H1 (cell line): ENCODE data around the gene SH2D1B. TPM values are rescaled to one million over a fixed set of nuclear protein-coding genes. Genes with fewer than 3 reads are reported as not detected.

ENCODE experiments used
- CTCF ChIA-PET: fragments of 300-600 bp; sonication (Branson Sonifier 250); formaldehyde crosslinking; loops from one replicate; lab custom pipeline; 2021; ENCODE audit not compliant: partially characterized antibody; lab: Charles Lee
- POLR2A ChIA-PET: fragments of 300-600 bp; sonication (Branson Sonifier 250); formaldehyde crosslinking; loops from one replicate; lab custom pipeline; 2021; ENCODE audit warnings: inconsistent platforms; ENCODE audit not compliant: partially characterized antibody; lab: Charles Lee
- DNase-seq, 2 experiments: peaks; one replicate each; pipeline versions ENCODE4 v3.0.0 to v3.0.0-alpha.2; 2010 to 2022; ENCODE audit warnings: low spot score in 2 of 2, low read depth in 1 of 2, mixed read lengths in 1 of 2
- FAIRE-seq: peaks from 2 replicates; lab custom pipeline; 2011; peaks lifted over from hg19 to GRCh38; lab: Jason Lieb, UNC
- H2AFZ ChIP-seq: 2 replicates; pipeline ENCODE4 v1.8.1; 2012; ENCODE audit warnings: low read length, inconsistent platforms
- H2AK5ac ChIP-seq: 2 replicates; pipeline ENCODE4 v1.6.1; 2013; ENCODE audit warnings: low read depth, low read length
- H2BK120ac ChIP-seq: replicated peaks from 2 replicates; pipeline ENCODE3; 2013; ENCODE audit warnings: low read depth, low read length, inconsistent platforms
- H2BK12ac ChIP-seq: 2 replicates; pipeline ENCODE4 v1.6.1; 2013; ENCODE audit warnings: low read depth, low read length
- H2BK15ac ChIP-seq: 2 replicates; pipeline ENCODE4 v1.6.1; 2013; ENCODE audit warnings: low read length
- H2BK20ac ChIP-seq: 2 replicates; pipeline ENCODE4 v1.6.1; 2013; ENCODE audit warnings: low read length
- H2BK5ac ChIP-seq: 2 replicates; pipeline ENCODE4 v1.6.1; 2013; ENCODE audit warnings: low read depth, low read length
- H3K14ac ChIP-seq: 2 replicates; pipeline ENCODE4 v1.6.1; 2013; ENCODE audit warnings: inconsistent platforms; ENCODE audit not compliant: insufficient read length
- H3K18ac ChIP-seq: 2 replicates; pipeline ENCODE4 v1.6.1; 2013; ENCODE audit warnings: low read length; ENCODE audit errors: extremely low read depth
- H3K23ac ChIP-seq: 2 replicates; pipeline ENCODE4 v1.6.1; 2013; ENCODE audit warnings: inconsistent platforms; ENCODE audit not compliant: insufficient read length
- H3K23me2 ChIP-seq: 2 replicates; pipeline ENCODE4 v1.6.1; 2013; ENCODE audit warnings: low read depth, low read length
- H3K27ac ChIP-seq: 2 replicates; pipeline ENCODE4 v1.6.1; 2011; ENCODE audit warnings: low read depth, low read length, inconsistent platforms
- H3K27me3 ChIP-seq, 4 experiments: replicated peaks in 1 of 4; 1 replicate in 1 of 4; 2 replicates in 3 of 4; pipeline versions ENCODE4 v1.6.1 to v1.8.1; 2011 to 2013; ENCODE audit warnings: low read length in 3 of 4, mild to moderate bottlenecking in 3 of 4, inconsistent platforms in 2 of 4, mixed read lengths in 2 of 4, moderate library complexity in 1 of 4; ENCODE audit not compliant: control insufficient read depth in 3 of 4, insufficient read depth in 3 of 4; ENCODE audit errors: extremely low read depth in 1 of 4
- H3K36me3 ChIP-seq, 4 experiments: 2 replicates each; pipeline versions ENCODE4 v1.6.1 to v1.8.1; 2011 to 2013; ENCODE audit warnings: mild to moderate bottlenecking in 4 of 4, low read length in 3 of 4, moderate library complexity in 2 of 4, control low read depth in 1 of 4, inconsistent platforms in 1 of 4; ENCODE audit not compliant: insufficient read depth in 4 of 4, control insufficient read depth in 2 of 4
- H3K4ac ChIP-seq: replicated peaks from 2 replicates; pipeline ENCODE3; 2013; ENCODE audit warnings: low read length, low read depth, mixed read lengths, inconsistent platforms; ENCODE audit not compliant: insufficient read length
- H3K4me1 ChIP-seq, 4 experiments: replicated peaks in 1 of 4; 1 replicate in 1 of 4; 2 replicates in 3 of 4; pipeline versions ENCODE4 v1.6.1 to v1.8.1; 2011 to 2013; ENCODE audit warnings: low read length in 3 of 4, inconsistent platforms in 2 of 4, mixed read lengths in 1 of 4; ENCODE audit not compliant: insufficient read depth in 4 of 4, control insufficient read depth in 3 of 4
- H3K4me2 ChIP-seq, 2 experiments: 2 replicates each; pipeline versions ENCODE4 v1.6.1 to v1.8.1; 2011 to 2013; ENCODE audit warnings: low read depth in 2 of 2, low read length in 2 of 2, control low read depth in 1 of 2, inconsistent platforms in 1 of 2, mild to moderate bottlenecking in 1 of 2; ENCODE audit not compliant: insufficient read depth in 1 of 2
- H3K4me3 ChIP-seq, 4 experiments: fragments of 200-600, 300-600 bp in 1 of 4; sonication (generic), shearing (Covaris generic), sonication (Bioruptor Twin) in 1 of 4; 2 replicates each; pipeline versions ENCODE4 v1.5.1 to v1.8.1; 2011 to 2016; ENCODE audit warnings: low read length in 4 of 4, low read depth in 3 of 4, control low read depth in 2 of 4, inconsistent platforms in 2 of 4, mild to moderate bottlenecking in 2 of 4, mixed read lengths in 1 of 4, moderate library complexity in 1 of 4; ENCODE audit not compliant: insufficient read depth in 2 of 4; ENCODE audit errors: extremely low read depth in 1 of 4
- H3K56ac ChIP-seq: replicated peaks from 2 replicates; pipeline ENCODE3; 2013; ENCODE audit warnings: low read depth, mild to moderate bottlenecking, mixed read lengths, low read length, inconsistent platforms; ENCODE audit not compliant: insufficient read length
- H3K79me1 ChIP-seq: 2 replicates; pipeline ENCODE4 v1.6.1; 2013; ENCODE audit warnings: low read depth, low read length, control low read depth
- H3K79me2 ChIP-seq, 2 experiments: 2 replicates each; pipeline versions ENCODE4 v1.6.1 to v1.8.1; 2012 to 2013; ENCODE audit warnings: low read length in 2 of 2, mild to moderate bottlenecking in 2 of 2, inconsistent platforms in 1 of 2; ENCODE audit not compliant: insufficient read depth in 2 of 2, control insufficient read depth in 1 of 2
- H3K9ac ChIP-seq, 4 experiments: replicated peaks in 1 of 4; 1 replicate in 1 of 4; 2 replicates in 3 of 4; pipeline versions ENCODE4 v1.6.1 to v1.8.1; 2011 to 2013; ENCODE audit warnings: low read depth in 3 of 4, low read length in 3 of 4, control low read depth in 2 of 4, mild to moderate bottlenecking in 2 of 4, moderate library complexity in 2 of 4, inconsistent platforms in 1 of 4; ENCODE audit errors: extremely low read depth in 1 of 4
- H3K9me3 ChIP-seq, 2 experiments: 2 replicates each; pipeline versions ENCODE4 v1.6.1 to v1.8.1; 2012 to 2013; ENCODE audit warnings: mild to moderate bottlenecking in 2 of 2, moderate library complexity in 2 of 2, control low read depth in 1 of 2, inconsistent platforms in 1 of 2, low read depth in 1 of 2, low read length in 1 of 2, mixed read lengths in 1 of 2; ENCODE audit not compliant: insufficient read depth in 2 of 2
- H4K20me1 ChIP-seq, 2 experiments: replicated peaks in 1 of 2; 2 replicates each; pipeline versions ENCODE3 to v1.8.1; 2011 to 2013; ENCODE audit warnings: inconsistent platforms in 2 of 2, low read length in 2 of 2, mild to moderate bottlenecking in 1 of 2; ENCODE audit not compliant: insufficient read depth in 2 of 2, control insufficient read depth in 1 of 2
- H4K5ac ChIP-seq: 2 replicates; pipeline ENCODE4 v1.6.1; 2013; ENCODE audit warnings: low read length, low read depth, mixed read lengths, inconsistent platforms; ENCODE audit not compliant: insufficient read length
- H4K8ac ChIP-seq: 2 replicates; pipeline ENCODE4 v1.8.0; 2013; ENCODE audit warnings: mild to moderate bottlenecking, moderate library complexity, low read length, inconsistent platforms; ENCODE audit not compliant: insufficient read depth; ENCODE audit errors: extremely low read depth
- H4K91ac ChIP-seq: replicated peaks from 2 replicates; pipeline ENCODE3; 2013; ENCODE audit warnings: low read length, mixed read lengths, inconsistent platforms; ENCODE audit not compliant: insufficient read length
- E2F6 ChIP-seq: IDR thresholded peaks from 2 replicates; pipeline ENCODE4 v1.6.1; 2012; ENCODE audit warnings: inconsistent platforms
- MAX ChIP-seq: IDR thresholded peaks from 2 replicates; pipeline ENCODE4 v1.6.1; 2012; ENCODE audit warnings: inconsistent platforms
- TEAD4 ChIP-seq: IDR thresholded peaks from 2 replicates; pipeline ENCODE4 v1.6.1; 2012; ENCODE audit warnings: low read depth, low read length, inconsistent platforms, mixed read lengths
- WGBS, 2 experiments: shearing (Covaris generic) in 1 of 2; methylation state at CpG; one replicate each; pipeline versions ENCODE4 v1.1.6 to v1.1.7; 2013 to 2015; ENCODE audit warnings: low lambda C conversion rate in 2 of 2, mixed read lengths in 2 of 2, inconsistent platforms in 1 of 2, low coverage in 1 of 2, missing lambda C conversion rate in 1 of 2; ENCODE audit not compliant: insufficient replicate concordance in 2 of 2, insufficient coverage in 1 of 2, insufficient read length in 1 of 2; ENCODE audit errors: extremely low coverage in 1 of 2, missing lambda C conversion rate in 1 of 2; 5-methylcytosine and 5-hydroxymethylcytosine counted together
- long read RNA-seq, 2 experiments: library from RNA in 1 of 2; library from capped mRNA in 1 of 2; stranded (forward); transcript quantifications; one replicate each; pipeline ENCODE4 v2.0.0, GENCODE V29; 2021; ENCODE audit warnings: inconsistent platforms in 1 of 2
- polyA minus RNA-seq, 3 experiments: library from RNA; depleted of rRNA, polyadenylated mRNA; stranded (reverse); fragments of >200 nt; gene quantifications; 1 replicate in 2 of 3; 2 replicates in 1 of 3; pipeline ENCODE4 v1.2.3, GENCODE V29; 2011
- polyA plus RNA-seq, 7 experiments: library from polyadenylated mRNA; depleted of rRNA in 3 of 7; stranded (reverse) in 5 of 7; unstranded in 2 of 7; fragments of >200 nt in 5 of 7; fragments of 200-250 nt in 2 of 7; gene quantifications; 1 replicate in 5 of 7; 2 replicates in 1 of 7; 4 replicates in 1 of 7; pipeline versions ENCODE4 v1.2.1 to v1.2.3, GENCODE V29; 2011 to 2013; ENCODE audit warnings: missing spikeins in 2 of 7, mixed read lengths in 2 of 7
- total RNA-seq: library from RNA; stranded (reverse); fragmentation: NEBNext Ultra II Directional; extraction: Animal tissue kit (Norgen Biotek cat#: 25700); gene quantifications from 2 replicates; pipeline ENCODE4 v1.2.1, GENCODE V29; 2021

SH2D1B gene
- not detected in 2 replicates for total RNA-seq
- polyA plus RNA-seq (2011; rRNA removed), result not detected in 2 replicates
- not detected for polyA plus RNA-seq (2011; cell fraction: cytosol; rRNA removed)
- not detected for polyA plus RNA-seq (2011; cell fraction: nucleus; rRNA removed)
- not detected in 4 replicates for polyA plus RNA-seq (2012, experiment 1 of 2)
- polyA plus RNA-seq (2012, experiment 2 of 2), result not detected
- polyA plus RNA-seq (2013, experiment 1 of 2), result not detected
- not detected for polyA plus RNA-seq (2013, experiment 2 of 2)
- polyA minus RNA-seq (2011; rRNA and poly(A)+ RNA removed), result not detected in 2 replicates
- polyA minus RNA-seq (2011; cell fraction: cytosol; rRNA and poly(A)+ RNA removed), result not detected
- polyA minus RNA-seq (2011; cell fraction: nucleus; rRNA and poly(A)+ RNA removed), result not detected
- long read RNA-seq, experiment 1, result 0 reads
- long read RNA-seq, experiment 2, result 0 reads

- 0 out of 2 replicates have a peak within 1 kb of the TSS, but pooled peaks have one; percentile 11 for H2AFZ ChIP-seq
- no peaks in the 10 kb centered on the region for H4K20me1 ChIP-seq
- WGBS, 2 experiments, result 93% methylated on average over 3 of the region's 3 CpGs; no CpG with 5 or more reads in 1 of the 2 experiments
- no peaks in the 10 kb centered on the region; the same call in 1 of the 2 replicates for H3K23me2 ChIP-seq
- H3K14ac ChIP-seq, result no peak within 1 kb of the TSS
- POLR2A ChIA-PET, result no interaction called here
- H3K23ac ChIP-seq, result no peak within 1 kb of the TSS
- no peak within 1 kb of the TSS for H4K8ac ChIP-seq
- no peak within 1 kb of the TSS for H2BK15ac ChIP-seq
- no peak within 1 kb of the TSS for H4K91ac ChIP-seq
- no peak within 1 kb of the TSS for H3K4me2 ChIP-seq
- H2BK5ac ChIP-seq, result no peak within 1 kb of the TSS
- H2AK5ac ChIP-seq, result no peak within 1 kb of the TSS
- no peak within 1 kb of the TSS for H3K9ac ChIP-seq
- no peak for TF ChIP-seq TEAD4
- no peak for TF ChIP-seq MAX
- no peak for TF ChIP-seq E2F6
- H3K36me3 ChIP-seq, result no peaks in the 10 kb centered on the region
- H4K5ac ChIP-seq, result no peak within 1 kb of the TSS
- CTCF ChIA-PET, result interaction anchor here (0.6 kb wide), 1 partner anchor 15 kb away, joined by 3 read pairs; no protein-coding TSS in a partner anchor
- no peak for DNase-seq
- H3K27ac ChIP-seq, result no peak within 1 kb of the TSS
- H3K27me3 ChIP-seq, result peaks cover 0 to 1% (median 0%) of the 10 kb centered on the region in 4 experiments; a peak in 1 of 7 replicates
- no peaks in the 10 kb centered on the region; a peak in 2 of 4 replicates for H3K9me3 ChIP-seq
- H3K79me2 ChIP-seq, result no peaks in the 10 kb centered on the region
- no peaks in the 10 kb centered on the region for H3K4me1 ChIP-seq
- H2BK12ac ChIP-seq, result no peak within 1 kb of the TSS
- no peak within 1 kb of the TSS for H3K4me3 ChIP-seq
- H3K18ac ChIP-seq, result no peak within 1 kb of the TSS
- no peak within 1 kb of the TSS for H3K56ac ChIP-seq
- no peak within 1 kb of the TSS for H2BK20ac ChIP-seq
- H2BK120ac ChIP-seq, result no peak within 1 kb of the TSS
- H3K4ac ChIP-seq, result no peak within 1 kb of the TSS
- FAIRE-seq, result no peak
- H3K79me1 ChIP-seq, result no peaks in the 10 kb centered on the region
These were observed at the start of gene SH2D1B for GRCh38 chr1:162412002-162412401. Gene SH2D1B (minus strand): TSS chr1:162412136. CDS start chr1:162412016, 120 bp downstream.
